RWPE1 (cell line): ENCODE measurements around the gene PCBD1.
"Not testable (repeated sequence)": the region's sequence is repeated elsewhere in the genome, so short reads cannot be mapped to it uniquely, and the experiment has no call there.

Source experiments
- CTCF ChIA-PET: fragments of 350-600 bp; sonication (Branson Sonifier 250); formaldehyde crosslinking; extraction: SDS; loops from one replicate; lab custom pipeline; 2021; lab: Yijun Ruan, JAX
- POLR2A ChIA-PET: fragments of 400-600 bp; formaldehyde crosslinking; extraction: SDS; loops from one replicate; lab custom pipeline; 2020; ENCODE audit warnings: antibody characterized with exemption; ENCODE audit not compliant: low non-redundant PET; lab: Yijun Ruan, JAX
- DNase-seq: peaks from one replicate; pipeline ENCODE4 v3.0.0; 2012; ENCODE audit warnings: low spot score
- H3K27ac ChIP-seq: fragments of 450-650 bp; 2 replicates; pipeline ENCODE4 v1.5.1; 2017
- TF ChIP-seq, protein P1 (sequence below): fragments of 450-650 bp; conservative IDR thresholded peaks from 2 replicates; pipeline ENCODE4 v1.5.1; 2017; ENCODE audit warnings: low read depth, mild to moderate bottlenecking

Gene PCBD1

DNA sequence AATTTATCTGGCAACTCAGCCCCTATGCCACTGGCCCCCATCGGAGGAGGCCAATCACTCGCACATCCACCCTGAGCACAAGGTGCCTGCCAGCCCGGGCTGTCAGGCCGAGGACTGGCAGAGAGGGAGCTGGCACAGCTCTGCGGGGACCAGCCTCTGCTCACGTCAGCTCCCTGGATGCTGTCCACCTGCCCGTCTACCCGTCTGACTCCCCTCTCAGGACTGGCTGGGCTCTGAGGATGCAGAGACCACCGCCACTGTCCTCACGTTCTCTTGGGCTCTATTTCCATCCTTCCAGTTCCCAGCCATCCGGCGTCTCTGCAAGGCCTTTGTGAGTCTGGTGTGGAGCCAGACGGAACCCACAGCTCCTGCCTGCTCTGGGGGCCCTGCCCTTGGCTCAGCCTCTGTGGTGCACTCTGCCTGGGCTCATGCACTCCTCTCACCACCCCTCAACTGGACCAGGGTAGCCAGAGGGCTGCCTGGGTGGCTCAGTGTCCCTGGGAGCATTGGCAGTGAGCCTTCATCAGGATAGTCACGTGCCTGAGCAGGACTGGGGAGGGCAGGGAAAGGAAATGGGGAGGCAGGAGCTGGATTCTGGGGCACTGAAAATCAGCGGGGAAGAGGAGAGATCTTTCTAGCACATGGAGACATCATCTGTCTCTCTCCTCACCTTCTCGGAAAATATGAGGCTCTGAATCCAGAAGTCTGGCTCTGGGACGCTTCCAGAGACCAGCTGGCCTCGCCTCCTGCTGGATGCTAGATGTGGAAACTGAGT lies 38.0 kb upstream of the PCBD1 start:
- no peak for DNase-seq
- POLR2A ChIA-PET: no interaction called here
- TF ChIP-seq, protein P1, sequence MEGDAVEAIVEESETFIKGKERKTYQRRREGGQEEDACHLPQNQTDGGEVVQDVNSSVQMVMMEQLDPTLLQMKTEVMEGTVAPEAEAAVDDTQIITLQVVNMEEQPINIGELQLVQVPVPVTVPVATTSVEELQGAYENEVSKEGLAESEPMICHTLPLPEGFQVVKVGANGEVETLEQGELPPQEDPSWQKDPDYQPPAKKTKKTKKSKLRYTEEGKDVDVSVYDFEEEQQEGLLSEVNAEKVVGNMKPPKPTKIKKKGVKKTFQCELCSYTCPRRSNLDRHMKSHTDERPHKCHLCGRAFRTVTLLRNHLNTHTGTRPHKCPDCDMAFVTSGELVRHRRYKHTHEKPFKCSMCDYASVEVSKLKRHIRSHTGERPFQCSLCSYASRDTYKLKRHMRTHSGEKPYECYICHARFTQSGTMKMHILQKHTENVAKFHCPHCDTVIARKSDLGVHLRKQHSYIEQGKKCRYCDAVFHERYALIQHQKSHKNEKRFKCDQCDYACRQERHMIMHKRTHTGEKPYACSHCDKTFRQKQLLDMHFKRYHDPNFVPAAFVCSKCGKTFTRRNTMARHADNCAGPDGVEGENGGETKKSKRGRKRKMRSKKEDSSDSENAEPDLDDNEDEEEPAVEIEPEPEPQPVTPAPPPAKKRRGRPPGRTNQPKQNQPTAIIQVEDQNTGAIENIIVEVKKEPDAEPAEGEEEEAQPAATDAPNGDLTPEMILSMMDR: no peak
- CTCF ChIA-PET: interaction anchor here (0.6 to 4.5 kb wide), 13 partner anchors 12 to 369 kb away, joined by 3 to 31 read pairs (median 3); no protein-coding TSS in a partner anchor
- no peak overlapping the region for H3K27ac ChIP-seq

DNA sequence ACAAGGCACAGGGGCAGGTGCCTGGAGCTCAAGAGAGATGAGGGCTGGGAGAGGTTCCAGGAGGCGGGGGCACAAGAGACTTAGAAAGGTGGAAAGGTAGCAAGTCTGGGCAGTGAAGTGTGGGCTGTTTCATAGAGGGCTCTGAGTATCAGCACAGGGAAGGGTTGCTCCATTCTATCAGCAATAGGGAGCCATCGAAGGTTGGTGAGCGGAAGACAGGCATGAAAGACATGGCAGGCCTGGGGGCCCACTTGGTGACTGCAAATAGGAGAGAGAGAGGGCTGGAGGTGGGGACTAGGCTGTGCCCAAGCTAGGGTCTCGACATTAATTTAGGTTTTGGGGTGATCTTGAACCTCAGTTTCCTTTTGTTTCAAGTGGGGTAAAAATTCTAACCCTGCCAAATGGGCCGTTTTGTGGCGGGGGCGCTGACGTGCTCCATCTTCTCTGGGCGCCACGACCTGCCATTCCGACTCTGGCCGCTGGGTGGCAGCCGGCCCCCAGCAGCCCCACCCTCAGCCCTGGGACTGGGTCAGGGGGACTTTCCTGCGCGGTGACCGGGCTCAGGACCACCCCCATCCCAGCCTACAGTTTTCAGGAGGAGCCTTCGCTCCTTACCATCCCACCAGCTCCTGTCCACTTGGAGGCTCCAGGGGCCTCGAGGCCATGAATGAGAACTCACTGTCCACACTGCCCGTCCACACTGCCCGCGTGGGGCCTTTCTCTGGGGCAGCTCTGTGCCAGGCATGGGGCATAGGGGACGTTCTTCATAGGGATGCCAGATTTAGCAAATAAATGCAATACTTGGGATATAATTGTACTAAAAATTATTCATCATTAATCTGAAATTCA lies 37.2 kb upstream of the PCBD1 start:
- ChIA-PET CTCF (interaction anchor here (0.6 to 4.5 kb wide), 28 partner anchors 8 to 1160 kb away, joined by 3 to 31 read pairs (median 3); no protein-coding TSS in a partner anchor), POLR2A (no interaction called here)
- peak; percentile 70 for DNase-seq
- TF ChIP-seq, protein P1: peak; percentile 95
- H3K27ac ChIP-seq: no peak overlapping the region

DNA sequence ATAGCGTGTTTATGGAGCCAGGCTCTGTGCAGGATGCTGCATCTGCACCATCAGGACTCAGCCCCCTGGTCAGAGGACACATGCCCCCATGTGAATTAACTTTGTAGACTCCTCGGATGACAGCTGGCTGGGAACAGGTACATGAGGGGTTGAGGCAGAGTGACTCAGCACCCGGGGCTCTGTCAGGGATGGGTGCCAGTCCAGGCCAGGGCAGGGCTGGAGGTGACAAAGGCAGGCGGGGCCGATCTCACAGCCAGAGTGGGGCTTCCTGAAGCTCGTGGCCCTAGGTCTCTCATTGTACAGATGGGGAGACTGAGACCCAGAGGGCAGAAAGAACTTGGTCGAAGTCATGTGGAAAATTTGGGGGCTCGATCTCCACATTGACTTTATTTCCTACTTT lies 35.3 kb upstream of the PCBD1 start:
- H3K27ac ChIP-seq: no peak overlapping the region
- POLR2A ChIA-PET: no interaction called here
- CTCF ChIA-PET: interaction anchor here (0.5 to 4.5 kb wide), 6 partner anchors 13 to 440 kb away, joined by 3 to 31 read pairs (median 6); no protein-coding TSS in a partner anchor
- TF ChIP-seq, protein P1: no peak
- no peak for DNase-seq

DNA sequence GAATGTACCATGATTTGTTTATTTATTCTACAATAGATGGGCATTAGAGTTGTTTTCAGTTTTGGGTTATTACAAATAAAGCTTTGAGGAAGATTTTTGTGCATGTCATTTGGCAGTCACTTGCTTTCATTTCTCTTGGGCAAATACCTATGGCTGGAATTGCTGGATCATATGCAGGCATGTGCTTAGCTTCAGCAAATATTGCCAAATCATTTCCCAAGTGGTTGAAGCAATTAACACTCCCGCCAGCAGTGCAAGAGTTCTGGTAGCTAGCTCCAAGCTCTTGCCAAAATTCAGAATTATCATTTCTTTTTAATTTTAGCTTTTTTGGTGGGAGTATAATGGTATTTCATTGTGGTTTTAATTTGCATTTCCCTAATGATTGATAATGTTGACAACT lies 32.9 kb upstream of the PCBD1 start:
- H3K27ac ChIP-seq: no peak overlapping the region
- ChIA-PET POLR2A (no interaction called here), CTCF (interaction anchor here (0.8 to 1.7 kb wide), 2 partner anchors 10 to 18 kb away, joined by 6 to 10 read pairs; no protein-coding TSS in a partner anchor)
- DNase-seq: no peak
- TF ChIP-seq, protein P1: no peak

GRCh38 chr10:70920519-70920918 lies 32.2 kb upstream of the PCBD1 start:
- peak; percentile 41 for DNase-seq
- ChIA-PET CTCF (interaction anchor here (0.6 to 1.7 kb wide), 3 partner anchors 17 to 399 kb away, joined by 3 to 10 read pairs (median 4); no protein-coding TSS in a partner anchor), POLR2A (no interaction called here)
- TF ChIP-seq, protein P1: no peak
- no peak overlapping the region for H3K27ac ChIP-seq

DNA sequence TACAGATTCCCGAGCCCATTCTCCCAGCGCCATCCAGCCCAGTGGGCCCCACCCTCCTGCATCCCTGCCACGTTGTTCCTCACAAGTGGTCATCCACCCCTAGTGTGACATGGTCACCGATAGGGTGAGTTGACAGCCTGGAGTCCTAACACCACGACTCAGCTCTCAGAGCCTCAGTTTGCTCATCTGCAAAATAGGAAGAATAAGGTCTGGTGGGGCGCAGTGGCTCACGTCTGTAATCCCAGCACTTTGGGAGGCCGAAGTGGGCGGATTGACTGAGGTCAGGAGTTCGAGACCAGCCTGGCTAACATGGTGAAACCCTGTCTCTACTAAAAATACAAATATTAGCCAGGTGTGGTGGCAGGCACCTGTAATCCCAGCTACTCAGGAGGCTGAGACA lies 31.5 kb upstream of the PCBD1 start:
- CTCF ChIA-PET: interaction anchor here (0.6 to 1.7 kb wide), 3 partner anchors 17 to 400 kb away, joined by 3 to 10 read pairs (median 4); no protein-coding TSS in a partner anchor
- POLR2A ChIA-PET, DNase-seq, H3K27ac ChIP-seq: not testable (repeated sequence)
